Lung (tissue), 12 donors: ENCODE data around the gene CYSLTR2. TPM values are rescaled to one million over a fixed set of nuclear protein-coding genes. Genes with fewer than 3 reads are reported as not detected.

Source experiments
- ATAC-seq: fragments of 200-7000 bp; cut with Tn5 transposase; one replicate; pipeline ENCODE4 v1.9.1; 2020; ENCODE audit warnings: moderate number of reproducible peaks; ENCODE audit not compliant: insufficient read depth, low FRiP score
- DNase-seq, 3 donors: peaks; one replicate each; pipeline ENCODE4 v3.0.0-alpha.2; 2013 to 2017
- H3K27ac ChIP-seq, 2 donors: one replicate each; pipeline ENCODE4 v1.5.1; 2013; ENCODE audit warnings: mild to moderate bottlenecking in 2 of 2, moderate library complexity in 2 of 2, control low read depth in 1 of 2, inconsistent platforms in 1 of 2, low read depth in 1 of 2, low read length in 1 of 2
- H3K27me3 ChIP-seq, 3 donors: one replicate each; pipeline ENCODE4 v1.5.1; 2013; ENCODE audit warnings: low read length in 2 of 3; ENCODE audit not compliant: control insufficient read depth in 3 of 3, insufficient read depth in 3 of 3
- H3K36me3 ChIP-seq, 4 donors: one replicate each; pipeline ENCODE4 v1.5.1; 2013; ENCODE audit warnings: low read length in 4 of 4, mild to moderate bottlenecking in 1 of 4, moderate library complexity in 1 of 4; ENCODE audit not compliant: control insufficient read depth in 4 of 4, insufficient read depth in 4 of 4
- H3K4me1 ChIP-seq, 5 donors: one replicate each; pipeline ENCODE4 v1.5.1; 2013; ENCODE audit warnings: low read length in 5 of 5, mild to moderate bottlenecking in 2 of 5, moderate library complexity in 1 of 5; ENCODE audit not compliant: control insufficient read depth in 5 of 5, insufficient read depth in 5 of 5
- H3K4me3 ChIP-seq: one replicate; pipeline ENCODE4 v1.5.1; 2013; ENCODE audit warnings: mild to moderate bottlenecking, control low read depth, moderate library complexity
- H3K9ac ChIP-seq, 2 donors: one replicate each; pipeline ENCODE4 v1.5.1; 2013; ENCODE audit warnings: low read length in 2 of 2, control low read depth in 1 of 2; ENCODE audit not compliant: insufficient read depth in 1 of 2
- H3K9me3 ChIP-seq, 4 donors: one replicate each; pipeline ENCODE4 v1.5.1; 2013; ENCODE audit warnings: low read length in 3 of 4, mild to moderate bottlenecking in 1 of 4, moderate library complexity in 1 of 4; ENCODE audit not compliant: control insufficient read depth in 4 of 4, insufficient read depth in 3 of 4
- WGBS, 2 donors: extraction: QIAGEN DNeasy Blood & Tissue Kit; methylation state at CpG; one replicate each; pipeline ENCODE4 v1.1.7; 2013; 5-methylcytosine and 5-hydroxymethylcytosine counted together
- polyA plus RNA-seq, 2 donors: library from polyadenylated mRNA; stranded (reverse); fragments of 200-250 nt; gene quantifications; one replicate each; pipeline ENCODE4 v1.2.1, GENCODE V29; 2013
- total RNA-seq, 2 donors: library from RNA; depleted of rRNA in 1 of 2; stranded (reverse); fragments of >200 nt in 1 of 2; gene quantifications; one replicate each; pipeline ENCODE4 v1.2.1, GENCODE V29; 2014 to 2021
- TF ChIP-seq, protein P1 (sequence below): IDR thresholded peaks from 2 replicates; pipeline ENCODE4 v1.5.1; 2012; ENCODE audit warnings: mild to moderate bottlenecking; ENCODE audit errors: control extremely low read depth, extremely low read depth
- donor health status: control.
- donor health status: control.
- donor health status: Bipolar disorder and iron deficiency.
- donor health status: healthy.
- donor health status: DM: yes; HTN: yes; CAD: no.

Gene CYSLTR2
- total and polyA plus RNA-seq, 4 donors: 0.32 to 0.92 (median 0.54) TPM

DNA sequence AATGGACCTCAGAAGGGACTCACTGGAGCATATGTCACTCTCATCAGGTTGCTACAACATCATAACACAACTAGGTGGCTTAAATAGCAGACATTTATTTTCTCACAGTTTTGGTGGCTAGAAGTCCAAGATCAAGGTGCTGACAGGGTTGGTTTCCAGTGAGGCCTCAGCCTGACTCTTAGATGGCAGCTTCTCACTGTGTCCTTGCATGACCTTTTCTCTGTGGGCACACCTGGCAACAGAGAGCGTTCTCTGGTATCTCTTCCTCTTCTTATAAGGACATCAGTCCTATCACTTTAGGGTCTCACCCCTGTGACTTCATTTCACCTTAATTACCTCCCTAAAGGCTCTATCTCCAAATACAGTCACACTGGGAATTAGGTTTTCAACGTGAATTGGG, 74.5 kb downstream of the CYSLTR2 start:
- Histone ChIP-seq H3K27ac (no peak overlapping the region), H3K27me3 (no peaks in the 10 kb centered on the region), H3K9ac (no peak overlapping the region), H3K4me1 (peaks cover 0 to 28% (median 2%) of the 10 kb centered on the region in 5 donors), H3K4me3 (no peak overlapping the region), H3K36me3 (no peaks in the 10 kb centered on the region), H3K9me3 (peaks cover 0 to 2% (median 0%) of the 10 kb centered on the region in 4 donors)
- DNase-seq: no peak
- TF ChIP-seq, protein P1, sequence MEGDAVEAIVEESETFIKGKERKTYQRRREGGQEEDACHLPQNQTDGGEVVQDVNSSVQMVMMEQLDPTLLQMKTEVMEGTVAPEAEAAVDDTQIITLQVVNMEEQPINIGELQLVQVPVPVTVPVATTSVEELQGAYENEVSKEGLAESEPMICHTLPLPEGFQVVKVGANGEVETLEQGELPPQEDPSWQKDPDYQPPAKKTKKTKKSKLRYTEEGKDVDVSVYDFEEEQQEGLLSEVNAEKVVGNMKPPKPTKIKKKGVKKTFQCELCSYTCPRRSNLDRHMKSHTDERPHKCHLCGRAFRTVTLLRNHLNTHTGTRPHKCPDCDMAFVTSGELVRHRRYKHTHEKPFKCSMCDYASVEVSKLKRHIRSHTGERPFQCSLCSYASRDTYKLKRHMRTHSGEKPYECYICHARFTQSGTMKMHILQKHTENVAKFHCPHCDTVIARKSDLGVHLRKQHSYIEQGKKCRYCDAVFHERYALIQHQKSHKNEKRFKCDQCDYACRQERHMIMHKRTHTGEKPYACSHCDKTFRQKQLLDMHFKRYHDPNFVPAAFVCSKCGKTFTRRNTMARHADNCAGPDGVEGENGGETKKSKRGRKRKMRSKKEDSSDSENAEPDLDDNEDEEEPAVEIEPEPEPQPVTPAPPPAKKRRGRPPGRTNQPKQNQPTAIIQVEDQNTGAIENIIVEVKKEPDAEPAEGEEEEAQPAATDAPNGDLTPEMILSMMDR: no peak
- ATAC-seq: no peak
- 89 to 97% methylated on average over 2 of the region's 2 CpGs for WGBS, 2 donors

DNA sequence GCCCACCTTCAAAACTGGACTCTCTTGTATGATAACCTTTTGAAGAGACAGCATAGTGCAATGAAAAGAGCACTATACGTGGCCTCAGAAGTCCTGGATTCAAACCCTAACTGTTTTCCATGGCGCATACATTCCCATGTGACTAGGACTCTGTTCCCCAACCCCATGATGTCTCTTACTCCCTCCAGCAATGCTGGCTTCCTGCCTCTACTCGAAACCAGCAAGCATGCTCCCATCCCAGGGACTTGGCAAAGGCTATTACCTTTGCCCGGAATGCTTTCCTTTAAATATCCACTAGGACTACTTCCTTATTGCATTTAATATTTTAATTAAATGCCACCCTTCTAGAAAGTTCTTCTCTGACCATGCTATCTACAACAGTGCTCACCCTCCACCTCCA, 75.1 kb downstream of the CYSLTR2 start:
- no peaks in the 10 kb centered on the region for H3K27me3 ChIP-seq
- peaks cover 0 to 28% (median 2%) of the 10 kb centered on the region in 5 donors for H3K4me1 ChIP-seq
- peaks cover 0 to 2% (median 0%) of the 10 kb centered on the region in 4 donors for H3K9me3 ChIP-seq
- WGBS, 2 donors: 93 to 94% methylated on average over 4 of the region's 4 CpGs
- no peak overlapping the region for H3K27ac ChIP-seq
- no peak overlapping the region for H3K9ac ChIP-seq
- H3K36me3 ChIP-seq: no peaks in the 10 kb centered on the region
- TF ChIP-seq, protein P1: no peak
- no peak for ATAC-seq
- H3K4me3 ChIP-seq: no peak overlapping the region
- no peak for DNase-seq

DNA sequence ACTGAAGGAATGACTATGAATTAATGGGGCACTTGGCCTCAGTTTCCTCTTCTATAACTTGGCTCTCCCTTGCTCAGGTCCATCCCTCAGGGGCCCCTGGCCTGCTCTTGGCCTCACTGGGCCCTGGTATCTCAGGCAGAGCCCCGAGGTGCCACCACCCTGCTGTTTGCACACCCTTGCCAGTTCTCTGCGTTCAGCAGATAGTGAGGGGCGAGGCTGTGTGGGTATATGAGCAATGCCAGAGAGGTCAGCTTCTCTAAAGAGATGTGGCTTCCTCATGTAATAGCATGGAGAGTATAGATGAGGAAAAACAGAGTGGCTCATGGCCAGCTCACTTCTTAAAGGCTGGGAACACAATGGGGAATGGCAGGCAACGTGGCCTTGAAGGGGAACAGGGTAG, 76.1 kb downstream of the CYSLTR2 start:
- Histone ChIP-seq H3K4me3 (no peak overlapping the region), H3K4me1 (peaks cover 0 to 28% (median 2%) of the 10 kb centered on the region in 5 donors), H3K9ac (no peak overlapping the region), H3K27ac (no peak overlapping the region), H3K36me3 (no peaks in the 10 kb centered on the region), H3K9me3 (peaks cover 0 to 2% (median 0%) of the 10 kb centered on the region in 4 donors), H3K27me3 (no peaks in the 10 kb centered on the region)
- WGBS, 2 donors: 88 to 89% methylated on average over 4 of the region's 4 CpGs
- ATAC-seq (no peak), DNase-seq (no peak)
- TF ChIP-seq, protein P1: no peak
